CD4-positive, CD25-positive, alpha-beta regulatory T cell (primary cell): ENCODE results near the gene ABCG8. TPM values are rescaled to one million over a fixed set of nuclear protein-coding genes. Genes with fewer than 3 reads are reported as not detected.

Experiments used
- ATAC-seq, 2 donors: fragments of 150-1000 bp; cut with Tn5 transposase; one replicate each; pipeline ENCODE4 v1.10.0; 2021; ENCODE audit warnings: low read depth in 2 of 2, moderate number of reproducible peaks in 2 of 2, moderate library complexity in 1 of 2
- DNase-seq, 3 donors: peaks; one replicate each; pipeline versions ENCODE4 v3.0.0 to v3.0.0-alpha.2; 2012 to 2022; ENCODE audit warnings: mixed read lengths in 1 of 3
- H3K27ac ChIP-seq: one replicate; pipeline ENCODE4 v1.7.0; 2013; ENCODE audit warnings: mild to moderate bottlenecking, low read length; ENCODE audit not compliant: insufficient read depth, poor library complexity, severe bottlenecking
- H3K27me3 ChIP-seq: one replicate; pipeline ENCODE4 v1.7.0; 2013; ENCODE audit warnings: low read length; ENCODE audit not compliant: control insufficient read depth, insufficient read depth
- H3K36me3 ChIP-seq: one replicate; pipeline ENCODE4 v1.7.0; 2013; ENCODE audit warnings: mild to moderate bottlenecking, low read length, moderate library complexity; ENCODE audit not compliant: control insufficient read depth, insufficient read depth
- H3K4me1 ChIP-seq: 2 replicates; pipeline ENCODE4 v1.7.0; 2013; ENCODE audit warnings: mild to moderate bottlenecking, low read length; ENCODE audit not compliant: insufficient read depth, control insufficient read depth, poor library complexity, severe bottlenecking
- H3K4me3 ChIP-seq: one replicate; pipeline ENCODE4 v1.7.0; 2013; ENCODE audit warnings: low read depth, mild to moderate bottlenecking, low read length, moderate library complexity
- H3K9me3 ChIP-seq, 2 experiments: 1 replicate in 1 of 2; 2 replicates in 1 of 2; pipeline ENCODE4 v1.7.0; 2013; ENCODE audit warnings: low read length in 2 of 2, mild to moderate bottlenecking in 1 of 2, moderate library complexity in 1 of 2; ENCODE audit not compliant: control insufficient read depth in 2 of 2
- H3K27ac Mint-ChIP-seq, 3 donors: one replicate each; pipeline ENCODE4 v1.8.0; 2020 to 2022; ENCODE audit warnings: mild to moderate bottlenecking in 3 of 3, mixed read lengths in 3 of 3, moderate library complexity in 2 of 3
- H3K27me3 Mint-ChIP-seq: one replicate; pipeline ENCODE4 v1.8.0; 2022; ENCODE audit warnings: mild to moderate bottlenecking, mixed read lengths
- H3K36me3 Mint-ChIP-seq: one replicate; pipeline ENCODE4 v1.8.0; 2020; ENCODE audit warnings: mixed read lengths
- H3K4me1 Mint-ChIP-seq, 4 donors: one replicate each; pipeline ENCODE4 v1.8.0; 2020 to 2022; ENCODE audit warnings: mixed read lengths in 4 of 4, mild to moderate bottlenecking in 1 of 4
- H3K4me3 Mint-ChIP-seq, 4 donors: one replicate each; pipeline ENCODE4 v1.8.0; 2020 to 2022; ENCODE audit warnings: mild to moderate bottlenecking in 4 of 4, mixed read lengths in 4 of 4, moderate library complexity in 3 of 4
- H3K9me3 Mint-ChIP-seq, 7 donors: one replicate each; pipeline ENCODE4 v1.8.0; 2020 to 2022; ENCODE audit warnings: mixed read lengths in 7 of 7, mild to moderate bottlenecking in 3 of 7, moderate library complexity in 2 of 7
- polyA plus RNA-seq, 4 donors: library from polyadenylated mRNA; unstranded; fragments of 300-500 nt; fragmentation: Illumina TruSeq; gene quantifications; one replicate each; pipeline ENCODE4 v1.2.3, GENCODE V29; 2021
- total RNA-seq: library from RNA; stranded (reverse); gene quantifications from one replicate; pipeline ENCODE4 v1.2.3, GENCODE V29; 2022

ABCG8 gene
- total and polyA plus RNA-seq, 5 donors from 2014 or later = 0.09 to 0.10 TPM; not detected in 3

DNA sequence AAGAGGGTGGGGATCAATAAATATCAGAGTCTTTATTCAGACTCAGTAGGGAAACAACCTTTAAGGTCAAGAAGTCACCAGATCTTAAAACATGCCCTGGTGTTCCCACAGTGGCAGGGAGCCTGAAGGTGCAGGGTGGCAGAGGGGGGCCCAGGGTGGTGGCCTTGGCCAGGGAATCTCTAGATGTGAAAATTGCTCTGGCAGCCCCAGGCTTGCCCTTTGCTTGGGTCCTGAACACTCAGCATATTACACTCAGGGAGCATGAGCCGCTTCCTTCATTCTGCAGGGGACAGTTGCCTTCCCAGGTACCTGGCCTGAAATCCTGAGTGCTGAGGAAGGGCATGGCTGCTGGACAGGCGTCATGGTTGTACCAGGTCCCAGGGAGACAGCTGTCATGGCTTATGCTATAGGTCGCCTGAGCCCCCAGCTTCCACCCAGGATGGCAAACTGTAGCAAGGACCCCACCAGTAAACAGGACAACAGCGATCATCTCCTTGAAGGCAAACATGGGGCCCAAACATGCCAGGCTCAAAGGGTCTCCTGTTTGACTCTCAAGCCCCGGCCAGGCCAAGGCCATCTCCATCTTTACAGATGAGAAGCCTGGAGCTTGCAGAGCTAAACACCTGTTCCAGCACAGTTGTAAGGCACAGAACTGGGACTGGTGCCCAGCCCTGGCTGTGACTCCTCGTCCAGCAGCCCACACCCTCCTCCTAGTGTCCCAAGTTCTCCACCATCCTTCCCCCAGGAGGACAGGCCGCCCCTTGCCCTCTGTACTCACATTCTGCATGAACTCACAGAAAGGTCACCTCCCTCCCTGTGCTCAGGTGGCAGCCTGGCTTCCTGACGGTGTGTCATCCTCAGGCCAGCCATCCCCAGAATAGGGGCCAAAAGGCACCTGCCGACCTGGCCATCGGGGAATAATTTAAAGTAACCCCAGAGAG is 14.6 kb downstream of the ABCG8 start:
- no peak overlapping the region for H3K4me3 ChIP-seq
- H3K4me1 Mint-ChIP-seq = no peaks in the 10 kb centered on the region
- peaks cover 22% of the 10 kb centered on the region for H3K27me3 Mint-ChIP-seq
- H3K36me3 Mint-ChIP-seq = no peaks in the 10 kb centered on the region
- no peaks in the 10 kb centered on the region for H3K9me3 ChIP-seq
- no peaks in the 10 kb centered on the region for H3K4me1 ChIP-seq
- peaks cover 0 to 3% (median 0%) of the 10 kb centered on the region in 7 donors for H3K9me3 Mint-ChIP-seq
- no peaks in the 10 kb centered on the region for H3K36me3 ChIP-seq
- H3K27me3 ChIP-seq = no peaks in the 10 kb centered on the region
- no peak overlapping the region for H3K27ac Mint-ChIP-seq
- ATAC-seq (no peak), DNase-seq (no peak)
- H3K4me3 Mint-ChIP-seq = no peak overlapping the region
- H3K27ac ChIP-seq = no peak overlapping the region

DNA sequence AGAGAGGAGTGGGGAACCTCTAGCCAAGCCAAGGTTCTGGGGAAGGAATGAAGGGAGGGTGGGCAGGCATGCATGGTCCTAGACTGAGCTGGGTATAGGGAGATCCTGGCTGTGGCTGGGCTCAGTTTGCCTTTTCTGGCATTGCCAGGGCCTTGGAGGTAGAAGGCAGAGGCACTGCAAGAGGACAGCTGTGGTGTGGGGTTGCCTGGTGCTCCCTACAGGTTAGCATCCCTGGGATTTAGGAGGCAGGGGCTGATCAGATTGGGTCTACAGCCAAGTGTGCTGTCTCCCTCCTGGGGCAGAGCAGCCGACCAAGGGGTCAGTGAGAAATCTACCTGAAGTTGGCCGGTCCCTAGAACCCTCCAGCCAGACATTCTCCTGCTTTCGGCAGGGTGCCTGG is 15.9 kb downstream of the ABCG8 start:
- Mint-ChIP-seq H3K4me1 (no peaks in the 10 kb centered on the region), H3K4me3 (peak overlapping the region in 1 of 4 donors; percentile 64), H3K36me3 (no peaks in the 10 kb centered on the region), H3K27ac (no peak overlapping the region), H3K27me3 (peaks cover 19% of the 10 kb centered on the region), H3K9me3 (peaks cover 0 to 3% (median 0%) of the 10 kb centered on the region in 7 donors)
- Histone ChIP-seq H3K9me3 (no peaks in the 10 kb centered on the region), H3K36me3 (no peaks in the 10 kb centered on the region), H3K4me3 (no peak overlapping the region), H3K27ac (no peak overlapping the region), H3K4me1 (no peaks in the 10 kb centered on the region), H3K27me3 (no peaks in the 10 kb centered on the region)
- DNase-seq (no peak), ATAC-seq (no peak)

DNA sequence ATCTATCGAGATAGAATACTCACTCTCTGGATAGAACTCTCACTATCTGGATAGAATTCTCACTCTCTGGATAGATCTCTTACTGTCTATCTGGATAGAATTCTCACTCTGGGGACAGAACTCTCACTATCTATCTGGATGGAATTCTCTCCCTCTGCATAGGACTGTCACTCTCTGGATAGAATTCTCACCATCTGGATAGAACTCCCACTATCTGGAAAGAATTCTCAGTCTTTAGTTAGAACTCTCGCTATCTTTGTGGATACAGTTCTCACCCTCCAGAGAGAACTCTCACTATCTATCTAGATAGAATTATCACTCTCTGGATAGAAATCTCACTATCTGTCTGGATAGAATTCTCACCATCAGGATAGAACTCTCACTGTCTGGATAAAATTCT is 16.5 kb downstream of the ABCG8 start:
- ATAC-seq = no peak
- Mint-ChIP-seq H3K27me3 (peaks cover 14% of the 10 kb centered on the region), H3K9me3 (peaks cover 0 to 3% (median 0%) of the 10 kb centered on the region in 7 donors)

DNA sequence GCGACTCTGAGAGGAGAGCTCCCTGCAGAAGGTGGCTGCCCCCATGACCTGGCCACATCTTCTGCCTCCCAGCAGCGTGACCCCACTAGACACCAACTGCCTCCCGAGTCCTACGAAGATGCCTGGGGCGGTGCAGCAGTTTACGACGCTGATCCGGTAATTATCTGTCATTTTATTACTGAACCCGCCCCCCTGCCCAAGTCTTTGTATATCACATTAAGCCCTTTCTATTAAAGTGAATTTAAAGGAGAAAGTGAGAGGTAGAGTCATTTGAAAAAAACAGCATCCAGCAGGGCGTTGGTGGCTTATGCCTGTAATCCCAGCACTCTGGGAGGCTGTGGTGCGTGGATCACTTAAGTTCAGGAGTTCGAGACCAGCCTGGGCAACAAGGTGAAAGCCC is 33.4 kb downstream of the ABCG8 start:
- H3K27me3 Mint-ChIP-seq = peaks cover 5% of the 10 kb centered on the region
- ATAC-seq = no peak
- Histone ChIP-seq H3K4me3 (no peak overlapping the region), H3K9me3 (no peaks in the 10 kb centered on the region), H3K27ac (no peak overlapping the region), H3K27me3 (no peaks in the 10 kb centered on the region), H3K36me3 (no peaks in the 10 kb centered on the region), H3K4me1 (no peaks in the 10 kb centered on the region)
- H3K36me3 Mint-ChIP-seq = no peaks in the 10 kb centered on the region
- peaks cover 0 to 4% (median 0%) of the 10 kb centered on the region in 7 donors for H3K9me3 Mint-ChIP-seq
- H3K4me3 Mint-ChIP-seq = no peak overlapping the region
- H3K27ac Mint-ChIP-seq = no peak overlapping the region
- no peak for DNase-seq
- H3K4me1 Mint-ChIP-seq = no peaks in the 10 kb centered on the region

More for the DNA sequence above, 16.5 kb downstream of the ABCG8 start:
- no peak overlapping the region for H3K4me3 ChIP-seq
- H3K4me3 Mint-ChIP-seq = no peak overlapping the region
- DNase-seq = no peak
- no peaks in the 10 kb centered on the region for H3K9me3 ChIP-seq
- H3K36me3 ChIP-seq = no peaks in the 10 kb centered on the region
- no peak overlapping the region for H3K27ac Mint-ChIP-seq
- H3K4me1 Mint-ChIP-seq = no peaks in the 10 kb centered on the region
- H3K27me3 ChIP-seq = no peaks in the 10 kb centered on the region
- H3K4me1 ChIP-seq = no peaks in the 10 kb centered on the region
- H3K27ac ChIP-seq = no peak overlapping the region
- H3K36me3 Mint-ChIP-seq = no peaks in the 10 kb centered on the region

DNA sequence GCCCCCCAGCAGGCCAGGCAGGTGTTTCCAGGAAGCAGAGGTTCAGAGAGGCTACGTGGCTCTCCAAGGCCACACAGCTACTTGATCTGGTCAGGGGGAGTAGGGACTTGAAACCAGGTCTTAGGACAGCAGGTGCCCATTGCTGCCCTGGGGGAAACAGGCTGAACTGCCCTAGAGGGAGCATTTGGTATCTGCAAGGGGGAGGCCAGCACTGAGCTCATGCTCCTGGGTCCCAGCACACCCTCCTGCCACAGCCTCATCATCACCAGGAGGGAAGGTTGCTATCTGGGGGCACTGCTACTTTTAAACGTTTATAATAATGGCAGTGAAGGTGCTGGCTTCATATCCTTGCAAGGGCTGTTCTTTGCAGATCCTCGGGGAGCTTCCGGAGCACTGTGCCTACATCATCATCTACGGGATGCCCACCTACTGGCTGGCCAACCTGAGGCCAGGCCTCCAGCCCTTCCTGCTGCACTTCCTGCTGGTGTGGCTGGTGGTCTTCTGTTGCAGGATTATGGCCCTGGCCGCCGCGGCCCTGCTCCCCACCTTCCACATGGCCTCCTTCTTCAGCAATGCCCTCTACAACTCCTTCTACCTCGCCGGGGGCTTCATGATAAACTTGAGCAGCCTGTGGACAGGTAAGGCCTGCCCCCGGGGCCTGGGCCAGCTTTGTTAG is 36.1 kb downstream of the ABCG8 start:
- no peak overlapping the region for H3K4me3 ChIP-seq
- H3K4me1 ChIP-seq = no peaks in the 10 kb centered on the region
- no peaks in the 10 kb centered on the region for H3K27me3 ChIP-seq
- Mint-ChIP-seq H3K4me1 (peaks cover 0 to 8% (median 5%) of the 10 kb centered on the region in 4 donors), H3K27me3 (peaks cover 5% of the 10 kb centered on the region), H3K4me3 (no peak overlapping the region), H3K36me3 (no peaks in the 10 kb centered on the region), H3K9me3 (no peaks in the 10 kb centered on the region), H3K27ac (no peak overlapping the region)
- H3K27ac ChIP-seq = no peak overlapping the region
- no peaks in the 10 kb centered on the region for H3K9me3 ChIP-seq
- DNase-seq (no peak), ATAC-seq (no peak)
- no peaks in the 10 kb centered on the region for H3K36me3 ChIP-seq

DNA sequence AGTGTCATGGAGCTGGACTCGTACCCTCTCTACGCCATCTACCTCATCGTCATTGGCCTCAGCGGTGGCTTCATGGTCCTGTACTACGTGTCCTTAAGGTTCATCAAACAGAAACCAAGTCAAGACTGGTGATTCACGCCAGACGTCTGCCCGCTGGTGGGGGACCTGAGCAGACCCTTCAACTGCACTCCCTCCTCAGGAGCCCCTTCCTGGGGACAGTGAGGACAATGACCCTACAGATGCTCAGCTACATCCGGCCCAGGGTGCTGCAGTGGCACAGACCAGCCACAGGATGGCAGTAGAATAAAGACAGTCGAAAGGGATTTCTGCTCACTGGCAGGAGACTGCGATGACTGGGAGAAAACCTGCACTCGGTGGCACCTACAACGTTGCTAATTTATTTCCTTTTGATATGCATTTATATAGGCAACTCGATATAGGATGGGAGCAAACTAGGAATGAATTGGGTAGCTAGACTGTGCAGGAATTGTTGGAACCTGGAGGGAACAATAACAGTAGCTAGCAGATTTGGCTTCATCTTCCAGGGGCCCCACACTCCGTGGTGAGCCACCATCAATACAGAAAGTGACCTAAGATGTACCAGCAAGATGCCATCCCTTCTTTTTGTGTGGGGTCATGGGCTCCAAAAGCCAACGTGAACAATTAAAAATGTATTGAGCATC is 39.2 kb downstream of the ABCG8 start:
- H3K27ac ChIP-seq = no peak overlapping the region
- H3K9me3 Mint-ChIP-seq = no peaks in the 10 kb centered on the region
- H3K36me3 ChIP-seq = no peaks in the 10 kb centered on the region
- no peaks in the 10 kb centered on the region for H3K27me3 ChIP-seq
- H3K36me3 Mint-ChIP-seq = no peaks in the 10 kb centered on the region
- H3K4me1 ChIP-seq = no peaks in the 10 kb centered on the region
- peak; percentile 29 to 67 (median 42) for DNase-seq
- ATAC-seq = peak; percentile 66 to 80
- H3K9me3 ChIP-seq = no peaks in the 10 kb centered on the region
- no peak overlapping the region for H3K4me3 ChIP-seq
- H3K4me1 Mint-ChIP-seq = peaks cover 0 to 8% (median 5%) of the 10 kb centered on the region in 4 donors
- H3K4me3 Mint-ChIP-seq = peak overlapping the region in 1 of 4 donors; percentile 68
- no peaks in the 10 kb centered on the region for H3K27me3 Mint-ChIP-seq
- H3K27ac Mint-ChIP-seq = no peak overlapping the region

DNA sequence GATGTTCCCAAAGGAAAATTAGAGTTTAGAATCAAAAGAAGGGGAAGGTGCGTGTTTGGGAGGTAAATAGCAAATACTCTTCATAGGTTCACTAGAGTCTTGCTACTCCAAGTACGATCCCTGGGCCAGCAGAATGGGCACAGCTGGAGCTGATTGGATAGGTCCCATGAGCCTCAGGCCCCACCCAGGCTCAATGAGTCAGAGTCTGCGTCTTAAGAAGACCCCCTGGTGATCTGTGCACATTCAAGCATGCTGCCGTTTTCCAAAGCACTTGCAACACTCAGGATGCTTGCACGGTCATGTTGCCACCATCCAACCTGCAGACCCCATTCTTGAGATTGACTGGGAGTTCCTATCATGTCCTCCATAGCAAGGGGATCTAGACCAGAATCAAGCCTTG is 40.5 kb downstream of the ABCG8 start:
- DNase-seq = no peak

More for the DNA sequence above, 40.5 kb downstream of the ABCG8 start:
- ATAC-seq = no peak
- Histone ChIP-seq H3K27me3 (no peaks in the 10 kb centered on the region), H3K4me3 (no peak overlapping the region), H3K27ac (no peak overlapping the region), H3K4me1 (no peaks in the 10 kb centered on the region), H3K9me3 (no peaks in the 10 kb centered on the region), H3K36me3 (no peaks in the 10 kb centered on the region)
- Mint-ChIP-seq H3K27ac (no peak overlapping the region), H3K9me3 (no peaks in the 10 kb centered on the region), H3K36me3 (no peaks in the 10 kb centered on the region), H3K27me3 (no peaks in the 10 kb centered on the region), H3K4me3 (no peak overlapping the region), H3K4me1 (peaks cover 0 to 8% (median 5%) of the 10 kb centered on the region in 4 donors)
